ENCODE data around the gene SERTAD1. TPM values are rescaled to one million over a fixed set of nuclear protein-coding genes. Genes with fewer than 3 reads are reported as not detected.

The SERTAD1 gene
- total RNA-seq, 1 donor from 2014 or later, result 3.2 TPM

DNA sequence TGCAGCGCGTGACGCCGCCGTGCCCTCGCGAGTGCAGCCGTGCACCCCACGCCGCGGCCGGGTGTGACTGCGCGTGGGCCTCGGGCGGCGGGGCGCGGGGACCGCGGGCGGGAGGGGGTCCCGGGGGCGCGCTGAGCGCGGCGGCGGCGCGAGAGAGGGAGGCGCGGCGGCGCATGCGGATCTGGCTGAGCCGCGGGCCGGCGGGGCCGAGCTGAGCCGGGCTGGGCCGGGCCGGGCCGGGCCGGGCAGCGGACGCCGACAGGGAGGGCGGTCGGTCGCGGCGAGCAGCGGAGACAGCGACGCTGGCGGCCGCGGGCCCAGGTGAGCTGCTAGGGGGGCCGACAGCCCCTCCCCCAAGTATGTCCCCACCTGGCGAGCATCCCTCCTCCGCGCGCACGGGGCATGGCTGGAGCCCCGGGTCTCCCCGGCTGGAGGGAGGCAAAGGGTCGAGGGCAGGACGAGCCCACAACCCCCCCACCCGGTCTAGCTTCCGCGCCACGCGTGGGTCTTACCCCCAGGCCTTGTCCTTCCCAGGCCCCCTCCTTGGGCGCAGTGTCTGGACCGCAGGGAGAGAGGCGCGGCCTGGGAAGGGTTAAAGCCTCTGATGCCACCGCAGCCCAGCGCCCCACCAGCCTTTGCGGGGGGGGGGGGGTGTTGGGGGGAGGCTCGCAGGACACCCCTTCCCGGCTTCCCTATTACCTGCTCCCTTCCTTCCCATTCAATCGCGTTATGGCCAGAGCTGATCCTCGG, 41.4 kb upstream of the SERTAD1 start, which contains the start of gene SPTBN4:
SPTBN4 (plus strand) TSS at position 17 of the 750 bp plus-strand sequence. CDS start 5,621 bp downstream, outside the sequence.
- TF ChIP-seq, protein P1, sequence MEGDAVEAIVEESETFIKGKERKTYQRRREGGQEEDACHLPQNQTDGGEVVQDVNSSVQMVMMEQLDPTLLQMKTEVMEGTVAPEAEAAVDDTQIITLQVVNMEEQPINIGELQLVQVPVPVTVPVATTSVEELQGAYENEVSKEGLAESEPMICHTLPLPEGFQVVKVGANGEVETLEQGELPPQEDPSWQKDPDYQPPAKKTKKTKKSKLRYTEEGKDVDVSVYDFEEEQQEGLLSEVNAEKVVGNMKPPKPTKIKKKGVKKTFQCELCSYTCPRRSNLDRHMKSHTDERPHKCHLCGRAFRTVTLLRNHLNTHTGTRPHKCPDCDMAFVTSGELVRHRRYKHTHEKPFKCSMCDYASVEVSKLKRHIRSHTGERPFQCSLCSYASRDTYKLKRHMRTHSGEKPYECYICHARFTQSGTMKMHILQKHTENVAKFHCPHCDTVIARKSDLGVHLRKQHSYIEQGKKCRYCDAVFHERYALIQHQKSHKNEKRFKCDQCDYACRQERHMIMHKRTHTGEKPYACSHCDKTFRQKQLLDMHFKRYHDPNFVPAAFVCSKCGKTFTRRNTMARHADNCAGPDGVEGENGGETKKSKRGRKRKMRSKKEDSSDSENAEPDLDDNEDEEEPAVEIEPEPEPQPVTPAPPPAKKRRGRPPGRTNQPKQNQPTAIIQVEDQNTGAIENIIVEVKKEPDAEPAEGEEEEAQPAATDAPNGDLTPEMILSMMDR (conservative IDR thresholded peaks at IDR 0.05), result no peak
- H3K27ac Mint-ChIP-seq (ENCODE audit: unreplicated experiment), result no peak within 1 kb of the TSS
- peaks cover 19% of the 10 kb centered on the region for H3K4me1 Mint-ChIP-seq
- peak within 1 kb of the TSS; percentile 88 for H3K4me3 Mint-ChIP-seq
- no peaks in the 10 kb centered on the region for H3K36me3 Mint-ChIP-seq (ENCODE audit: low read depth)
- H3K27me3 Mint-ChIP-seq (ENCODE audit: low read depth), result peaks cover 51% of the 10 kb centered on the region
- DNase-seq (ENCODE audit: low read depth, low spot score), result no peak
- H3K9me3 Mint-ChIP-seq, result no peaks in the 10 kb centered on the region

DNA sequence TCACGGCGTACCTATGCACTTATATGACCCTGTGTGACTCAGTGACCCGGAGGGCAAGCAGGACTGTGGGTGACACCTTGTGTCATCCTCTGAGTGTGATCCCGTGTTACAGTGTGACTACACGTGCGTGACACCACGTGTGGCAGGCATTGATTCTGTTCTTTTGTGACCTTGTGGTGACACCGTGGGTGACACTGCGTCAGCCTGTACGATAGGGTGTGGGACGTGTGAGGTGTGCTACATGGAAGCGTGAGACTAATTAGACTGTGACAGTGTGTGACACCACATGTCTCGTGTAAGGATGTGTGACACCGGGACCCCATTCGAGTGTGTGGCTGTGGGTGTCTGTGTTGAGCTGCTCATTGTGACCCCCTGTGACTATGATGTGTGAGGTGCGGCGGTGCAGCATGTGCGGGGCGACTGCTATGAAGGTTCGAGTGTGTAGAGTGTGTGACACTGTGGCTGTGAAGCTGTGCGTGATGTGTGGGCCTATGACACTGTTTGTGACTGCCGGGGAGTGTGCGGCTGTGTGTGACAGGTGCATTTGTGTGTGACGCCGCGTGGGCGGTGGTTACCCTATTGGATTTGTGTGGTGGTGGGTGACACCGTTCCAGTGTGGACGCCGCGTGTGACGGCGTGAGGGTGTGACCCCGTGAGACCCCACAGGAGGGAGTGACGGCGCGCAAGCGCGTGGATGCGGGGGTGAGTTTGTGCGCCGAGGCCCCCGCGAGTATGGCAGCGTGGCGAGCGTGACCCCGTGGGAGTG, 40.6 kb upstream of the SERTAD1 start:
- DNase-seq (ENCODE audit: low read depth, low spot score), result no peak
- Mint-ChIP-seq H3K9me3 (no peaks in the 10 kb centered on the region), H3K4me1 (peaks cover 19% of the 10 kb centered on the region), H3K4me3 (peak overlapping the region; percentile 88), H3K27me3 (ENCODE audit: low read depth) (peaks cover 51% of the 10 kb centered on the region), H3K27ac (ENCODE audit: unreplicated experiment) (no peak overlapping the region), H3K36me3 (ENCODE audit: low read depth) (no peaks in the 10 kb centered on the region)
- TF ChIP-seq, protein P1 (conservative IDR thresholded peaks at IDR 0.05), result no peak

DNA sequence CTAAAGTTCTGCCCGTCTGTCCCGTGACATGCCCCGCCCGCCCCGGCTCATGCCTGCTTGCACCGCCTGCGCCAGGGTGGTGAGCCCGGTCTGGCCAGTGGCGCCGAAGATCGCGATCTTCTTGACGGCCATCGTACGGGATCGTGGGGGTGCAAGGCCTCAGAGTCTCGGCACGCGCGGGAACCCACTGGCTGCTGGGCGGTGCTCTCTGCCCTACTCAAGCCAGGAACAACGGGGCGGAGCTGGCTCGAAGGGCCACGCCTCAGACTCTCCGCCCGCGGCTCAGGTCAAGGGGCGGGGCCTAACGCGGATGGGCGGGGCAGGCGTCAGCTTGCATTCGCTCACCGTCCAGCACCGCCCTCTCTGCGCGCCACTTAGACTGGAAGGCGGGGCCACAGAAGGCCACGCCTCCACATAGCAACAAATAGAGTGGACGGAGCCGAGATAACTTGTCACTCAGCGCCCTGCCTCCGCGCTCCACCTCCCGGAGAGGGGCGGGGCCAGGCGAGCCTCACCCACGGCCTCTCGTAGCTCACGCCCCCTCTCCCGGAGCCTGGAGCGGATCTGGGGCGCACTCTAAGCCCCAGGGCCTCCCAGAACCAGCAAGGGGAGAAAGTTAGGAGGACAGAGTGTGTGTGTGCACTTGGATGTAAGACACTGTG, 39.9 kb upstream of the SERTAD1 start, which contains the start of gene BLVRB:
BLVRB (minus strand) TSS at position 189 of the 662 bp plus-strand sequence; CDS start at position 132, 57 bp downstream.
- H3K9me3 Mint-ChIP-seq, result no peaks in the 10 kb centered on the region
- TF ChIP-seq, protein P1 (conservative IDR thresholded peaks at IDR 0.05), result no peak
- peak within 1 kb of the TSS; percentile 88 for H3K4me3 Mint-ChIP-seq
- peaks cover 51% of the 10 kb centered on the region for H3K27me3 Mint-ChIP-seq (ENCODE audit: low read depth)
- peak; percentile 99 for DNase-seq (ENCODE audit: low read depth, low spot score)
- H3K4me1 Mint-ChIP-seq, result peaks cover 19% of the 10 kb centered on the region
- no peak within 1 kb of the TSS for H3K27ac Mint-ChIP-seq (ENCODE audit: unreplicated experiment)
- no peaks in the 10 kb centered on the region for H3K36me3 Mint-ChIP-seq (ENCODE audit: low read depth)

DNA sequence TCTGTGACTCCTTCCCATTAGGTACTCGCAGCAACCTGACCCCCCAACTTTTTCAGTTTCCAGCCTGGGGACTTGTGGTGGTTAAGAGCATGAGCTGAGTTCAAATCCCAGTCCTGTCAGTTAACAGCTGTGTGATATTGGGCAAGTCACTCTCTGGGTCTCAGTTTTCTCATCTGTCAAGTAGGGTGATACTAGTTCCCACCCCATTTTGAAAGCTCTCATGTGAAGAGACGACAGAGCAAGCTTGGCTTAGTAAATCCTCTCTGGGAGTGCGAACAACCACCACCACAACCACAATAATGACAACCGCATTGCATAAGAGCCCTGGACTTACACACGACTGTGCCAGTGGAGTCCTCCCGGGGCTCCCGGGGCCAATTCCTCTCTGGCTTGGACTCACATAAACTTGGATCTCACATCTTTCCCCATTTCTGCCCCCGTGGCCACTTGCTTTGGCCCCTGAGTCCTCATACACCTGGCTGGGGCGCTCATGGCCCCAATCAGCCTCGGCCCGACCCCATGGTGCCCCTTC, 39.3 kb upstream of the SERTAD1 start:
- H3K4me1 Mint-ChIP-seq, result peaks cover 19% of the 10 kb centered on the region
- no peak for DNase-seq (ENCODE audit: low read depth, low spot score)
- peaks cover 48% of the 10 kb centered on the region for H3K27me3 Mint-ChIP-seq (ENCODE audit: low read depth)
- peak overlapping the region; percentile 88 for H3K4me3 Mint-ChIP-seq
- H3K27ac Mint-ChIP-seq (ENCODE audit: unreplicated experiment), result no peak overlapping the region
- no peaks in the 10 kb centered on the region for H3K36me3 Mint-ChIP-seq (ENCODE audit: low read depth)
- H3K9me3 Mint-ChIP-seq, result no peaks in the 10 kb centered on the region
- TF ChIP-seq, protein P1 (conservative IDR thresholded peaks at IDR 0.05), result no peak
